ENCODE measurements around the gene ANKRD63. TPM values are rescaled to one million over a fixed set of nuclear protein-coding genes. Genes with fewer than 3 reads are reported as not detected.

Gene ANKRD63
- total RNA-seq, 2 donors from 2014 or later, result not detected

DNA sequence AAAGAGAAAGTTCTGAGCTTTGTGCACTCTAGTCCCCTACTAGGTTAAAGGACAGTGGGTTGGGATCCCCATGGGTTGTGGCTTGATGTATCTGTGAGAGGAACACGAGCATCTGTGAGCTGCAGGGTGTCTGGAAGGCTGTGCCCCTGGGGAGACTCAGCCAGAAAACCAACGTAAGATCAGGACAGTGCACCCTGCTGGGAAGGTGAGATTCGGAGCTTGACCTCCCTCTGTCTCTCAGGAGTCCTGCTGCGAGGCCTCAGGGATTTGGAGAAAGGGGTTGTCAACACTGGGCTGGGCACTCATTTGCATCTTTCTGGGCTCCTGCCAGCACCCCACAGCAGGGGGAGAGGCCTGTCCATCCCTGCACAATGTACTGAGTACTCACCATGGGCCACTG lies 15.2 kb downstream of the ANKRD63 start:
- H3K36me3 ChIP-seq, result no peaks in the 10 kb centered on the region
- no peaks in the 10 kb centered on the region for H3K27me3 ChIP-seq (replicated peaks; ENCODE audit: insufficient read depth)
- TF ChIP-seq, protein P1, sequence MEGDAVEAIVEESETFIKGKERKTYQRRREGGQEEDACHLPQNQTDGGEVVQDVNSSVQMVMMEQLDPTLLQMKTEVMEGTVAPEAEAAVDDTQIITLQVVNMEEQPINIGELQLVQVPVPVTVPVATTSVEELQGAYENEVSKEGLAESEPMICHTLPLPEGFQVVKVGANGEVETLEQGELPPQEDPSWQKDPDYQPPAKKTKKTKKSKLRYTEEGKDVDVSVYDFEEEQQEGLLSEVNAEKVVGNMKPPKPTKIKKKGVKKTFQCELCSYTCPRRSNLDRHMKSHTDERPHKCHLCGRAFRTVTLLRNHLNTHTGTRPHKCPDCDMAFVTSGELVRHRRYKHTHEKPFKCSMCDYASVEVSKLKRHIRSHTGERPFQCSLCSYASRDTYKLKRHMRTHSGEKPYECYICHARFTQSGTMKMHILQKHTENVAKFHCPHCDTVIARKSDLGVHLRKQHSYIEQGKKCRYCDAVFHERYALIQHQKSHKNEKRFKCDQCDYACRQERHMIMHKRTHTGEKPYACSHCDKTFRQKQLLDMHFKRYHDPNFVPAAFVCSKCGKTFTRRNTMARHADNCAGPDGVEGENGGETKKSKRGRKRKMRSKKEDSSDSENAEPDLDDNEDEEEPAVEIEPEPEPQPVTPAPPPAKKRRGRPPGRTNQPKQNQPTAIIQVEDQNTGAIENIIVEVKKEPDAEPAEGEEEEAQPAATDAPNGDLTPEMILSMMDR (IDR thresholded peaks at IDR 0.05), result no peak
- DNase-seq (ENCODE audit: low spot score) (no peak), ATAC-seq (ENCODE audit: insufficient number of reproducible peaks, low FRiP score, low read depth) (no peak)
- no peaks in the 10 kb centered on the region for H3K9me3 ChIP-seq
- H3K4me3 ChIP-seq, result no peak overlapping the region
- no peak overlapping the region for H3K27ac ChIP-seq
- no peaks in the 10 kb centered on the region for H3K4me1 ChIP-seq (ENCODE audit: control insufficient read depth in 1 of 2, low read depth in 2 of 2)

GRCh38 chr15:40266828-40267304 lies 16.0 kb downstream of the ANKRD63 start:
- ATAC-seq (ENCODE audit: insufficient number of reproducible peaks, low FRiP score, low read depth) (peak; percentile 83), DNase-seq (ENCODE audit: low spot score) (peak; percentile 51)
- H3K27me3 ChIP-seq (replicated peaks; ENCODE audit: insufficient read depth), result no peaks in the 10 kb centered on the region
- no peak overlapping the region for H3K27ac ChIP-seq
- H3K4me3 ChIP-seq, result no peak overlapping the region
- H3K4me1 ChIP-seq (ENCODE audit: control insufficient read depth in 1 of 2, low read depth in 2 of 2), result no peaks in the 10 kb centered on the region
- TF ChIP-seq, protein P1 (IDR thresholded peaks at IDR 0.05), result no peak
- no peaks in the 10 kb centered on the region for H3K36me3 ChIP-seq
- H3K9me3 ChIP-seq, result no peaks in the 10 kb centered on the region

DNA sequence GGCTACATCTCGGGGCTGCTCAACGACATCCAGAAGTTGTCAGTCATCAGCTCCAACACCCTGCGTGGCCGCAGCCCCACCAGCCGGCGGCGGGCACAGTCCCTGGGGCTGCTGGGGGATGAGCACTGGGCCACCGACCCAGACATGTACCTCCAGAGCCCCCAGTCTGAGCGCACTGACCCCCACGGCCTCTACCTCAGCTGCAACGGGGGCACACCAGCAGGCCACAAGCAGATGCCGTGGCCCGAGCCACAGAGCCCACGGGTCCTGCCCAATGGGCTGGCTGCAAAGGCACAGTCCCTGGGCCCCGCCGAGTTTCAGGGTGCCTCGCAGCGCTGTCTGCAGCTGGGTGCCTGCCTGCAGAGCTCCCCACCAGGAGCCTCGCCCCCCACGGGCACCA lies 17.0 kb downstream of the ANKRD63 start:
- Histone ChIP-seq H3K36me3 (no peaks in the 10 kb centered on the region), H3K27me3 (replicated peaks; ENCODE audit: insufficient read depth) (no peaks in the 10 kb centered on the region), H3K27ac (no peak overlapping the region), H3K9me3 (no peaks in the 10 kb centered on the region), H3K4me3 (no peak overlapping the region), H3K4me1 (ENCODE audit: control insufficient read depth in 1 of 2, low read depth in 2 of 2) (no peaks in the 10 kb centered on the region)
- DNase-seq (ENCODE audit: low spot score) (no peak), ATAC-seq (ENCODE audit: insufficient number of reproducible peaks, low FRiP score, low read depth) (no peak)
- TF ChIP-seq, protein P1 (IDR thresholded peaks at IDR 0.05), result no peak

- Histone ChIP-seq H3K27me3 (replicated peaks; ENCODE audit: insufficient read depth) (no peaks in the 10 kb centered on the region), H3K4me3 (no peak overlapping the region), H3K27ac (no peak overlapping the region), H3K4me1 (ENCODE audit: control insufficient read depth in 1 of 2, low read depth in 2 of 2) (no peaks in the 10 kb centered on the region), H3K36me3 (no peaks in the 10 kb centered on the region), H3K9me3 (no peaks in the 10 kb centered on the region)
- DNase-seq (ENCODE audit: low spot score), result no peak
- TF ChIP-seq, protein P1 (IDR thresholded peaks at IDR 0.05), result no peak
- ATAC-seq (ENCODE audit: insufficient number of reproducible peaks, low FRiP score, low read depth), result no peak
Observed at GRCh38 chr15:40265355-40265754, 17.5 kb downstream of the ANKRD63 start.

DNA sequence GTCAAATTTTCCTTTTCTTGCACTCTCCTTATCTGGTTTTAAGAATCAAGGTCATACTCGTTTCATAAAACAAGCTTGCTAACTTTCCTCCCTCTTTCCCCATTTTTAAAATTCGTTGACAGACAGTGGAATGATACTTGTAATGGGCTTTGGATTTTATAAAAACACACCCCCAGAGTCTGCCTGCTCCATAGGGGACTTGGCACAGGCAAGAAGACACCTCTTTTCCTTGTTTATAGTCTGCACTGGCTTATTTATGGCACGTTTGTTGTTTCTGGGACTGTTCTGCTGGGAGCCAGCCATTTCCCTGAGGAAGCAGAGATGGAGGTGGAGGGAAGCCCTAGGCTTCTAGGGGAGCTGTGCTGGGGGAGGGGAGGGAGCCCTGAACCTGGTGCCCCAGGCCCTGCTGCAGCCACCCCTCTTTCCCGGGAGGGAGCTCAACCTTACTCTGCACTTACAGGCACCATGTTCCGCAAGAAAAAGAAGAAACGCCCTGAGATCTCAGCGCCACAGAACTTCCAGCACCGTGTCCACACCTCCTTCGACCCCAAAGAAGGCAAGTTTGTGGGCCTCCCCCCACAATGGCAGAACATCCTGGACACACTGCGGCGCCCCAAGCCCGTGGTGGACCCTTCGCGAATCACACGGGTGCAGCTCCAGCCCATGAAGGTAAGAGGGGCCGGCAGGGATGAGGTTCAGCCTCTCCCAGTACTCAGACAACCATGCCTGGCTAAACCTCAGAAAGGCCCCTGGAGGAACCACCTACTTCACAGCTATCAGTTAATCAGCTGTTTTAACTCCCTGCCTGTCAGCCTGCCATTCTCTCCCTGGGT lies 18.3 kb downstream of the ANKRD63 start:
- Histone ChIP-seq H3K27ac (no peak overlapping the region), H3K4me1 (ENCODE audit: control insufficient read depth in 1 of 2, low read depth in 2 of 2) (no peaks in the 10 kb centered on the region), H3K36me3 (no peaks in the 10 kb centered on the region), H3K9me3 (no peaks in the 10 kb centered on the region), H3K27me3 (replicated peaks; ENCODE audit: insufficient read depth) (no peaks in the 10 kb centered on the region), H3K4me3 (no peak overlapping the region)
- no peak for ATAC-seq (ENCODE audit: insufficient number of reproducible peaks, low FRiP score, low read depth)
- TF ChIP-seq, protein P1 (IDR thresholded peaks at IDR 0.05), result no peak
- DNase-seq (ENCODE audit: low spot score), result no peak

Data from thoracic aorta (tissue), 2 donors.